ENCODE results near the gene FLOT1. TPM values are rescaled to one million over a fixed set of nuclear protein-coding genes. Genes with fewer than 3 reads are reported as not detected.

The FLOT1 gene
- total RNA-seq, 1 experiment from 2014 or later, result 58.2 TPM

- Histone ChIP-seq H3K4me3 (ENCODE audit: low read length) (peak within 1 kb of the TSS; percentile 80), H3K9ac (ENCODE audit: low read length) (peak within 1 kb of the TSS; percentile 96), H3K4me2 (ENCODE audit: low read depth, low read length, poor library complexity, severe bottlenecking) (peak within 1 kb of the TSS; percentile 97), H3K27ac (ENCODE audit: low read length) (peak within 1 kb of the TSS; percentile 98), H3K4me1 (ENCODE audit: low read length) (peaks cover 44% of the 10 kb centered on the region), H3K79me2 (ENCODE audit: low read length) (peaks cover 18% of the 10 kb centered on the region), H3K9me2 (replicated peaks; ENCODE audit: insufficient read depth, low read length) (no peaks in the 10 kb centered on the region), H2AFZ (ENCODE audit: low read length) (peak within 1 kb of the TSS; percentile 57; the same call in 1 of the 2 replicates), H3K36me3 (ENCODE audit: insufficient read depth, low read length) (no peaks in the 10 kb centered on the region), H4K20me1 (ENCODE audit: insufficient read depth, low read depth, low read length) (no peaks in the 10 kb centered on the region), H3K9me3 (ENCODE audit: low read length) (no peaks in the 10 kb centered on the region), H3K27me3 (ENCODE audit: low read length) (no peaks in the 10 kb centered on the region)
- DNase-seq, result peak; percentile 92
These were observed 51.9 kb downstream of the FLOT1 start, which contains the start of gene NRM for GRCh38 chr6:30690403-30691207. TSS of gene NRM (minus strand) at chr6:30690984. CDS start at chr6:30690974, 10 bp downstream.

- H2AFZ ChIP-seq (ENCODE audit: low read length), result no peak overlapping the region
- peak overlapping the region; percentile 80 for H3K4me3 ChIP-seq (ENCODE audit: low read length)
- no peak for DNase-seq
These were observed 52.5 kb downstream of the FLOT1 start for GRCh38 chr6:30689985-30690384.

DNA sequence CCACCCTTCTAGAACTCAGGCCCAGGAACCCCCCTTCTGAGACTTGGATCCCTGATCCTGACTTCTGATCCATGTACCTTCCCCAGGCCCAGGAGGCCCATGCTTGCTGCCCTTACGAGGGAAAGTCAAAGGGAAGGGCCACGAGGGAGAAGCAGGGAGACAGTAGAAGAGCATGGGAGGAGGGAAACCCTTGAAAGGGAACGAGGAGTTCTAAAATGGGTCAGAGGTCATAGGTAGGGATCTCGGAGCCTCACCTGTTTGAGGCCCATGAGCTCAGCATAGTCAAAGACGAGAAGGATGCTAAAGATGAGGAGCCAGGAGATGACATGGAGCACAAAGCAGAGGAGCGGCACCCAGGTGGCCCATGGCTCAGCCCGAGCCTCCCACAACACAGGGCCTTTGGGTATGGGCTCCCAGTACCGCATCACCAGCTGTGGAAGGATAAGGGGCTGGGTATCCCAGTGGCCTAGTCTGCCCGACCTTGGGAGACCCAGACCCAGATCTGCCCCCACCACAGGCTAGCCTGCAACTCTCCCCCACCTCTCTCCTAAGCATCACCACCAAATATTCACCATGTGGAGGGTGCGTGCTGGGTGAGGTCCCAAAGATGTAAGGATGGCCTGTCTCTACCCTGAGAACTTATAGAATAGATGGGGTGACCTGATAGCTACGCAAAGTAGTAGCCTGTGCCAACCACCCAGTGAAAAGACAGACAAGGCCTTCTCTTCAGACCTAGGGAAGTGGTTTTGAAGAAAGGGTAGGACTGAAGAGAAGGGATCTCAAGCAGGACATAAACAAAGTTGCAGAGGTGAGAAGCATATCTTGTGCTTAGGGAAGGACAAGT is 53.2 kb downstream of the FLOT1 start:
- peak; percentile 81 for DNase-seq
- peaks cover 30% of the 10 kb centered on the region for H3K79me2 ChIP-seq (ENCODE audit: low read length)

More at GRCh38 chr6:30689985-30690384, 52.5 kb downstream of the FLOT1 start:
- H3K9ac ChIP-seq (ENCODE audit: low read length), result peak overlapping the region; percentile 96
- no peaks in the 10 kb centered on the region for H3K27me3 ChIP-seq (ENCODE audit: low read length)
- H3K4me1 ChIP-seq (ENCODE audit: low read length), result peaks cover 50% of the 10 kb centered on the region
- H3K4me2 ChIP-seq (ENCODE audit: low read depth, low read length, poor library complexity, severe bottlenecking), result peak overlapping the region; percentile 97
- H3K27ac ChIP-seq (ENCODE audit: low read length), result peak overlapping the region; percentile 98
- no peaks in the 10 kb centered on the region for H4K20me1 ChIP-seq (ENCODE audit: insufficient read depth, low read depth, low read length)
- no peaks in the 10 kb centered on the region for H3K36me3 ChIP-seq (ENCODE audit: insufficient read depth, low read length)
- peaks cover 24% of the 10 kb centered on the region for H3K79me2 ChIP-seq (ENCODE audit: low read length)
- H3K9me3 ChIP-seq (ENCODE audit: low read length), result no peaks in the 10 kb centered on the region
- H3K9me2 ChIP-seq (replicated peaks; ENCODE audit: insufficient read depth, low read length), result no peaks in the 10 kb centered on the region

GRCh38 chr6:30688569-30688968 is 53.9 kb downstream of the FLOT1 start:
- H4K20me1 ChIP-seq (ENCODE audit: insufficient read depth, low read depth, low read length), result peaks cover 8% of the 10 kb centered on the region; the same call in 1 of the 2 replicates
- no peaks in the 10 kb centered on the region for H3K27me3 ChIP-seq (ENCODE audit: low read length)
- peaks cover 37% of the 10 kb centered on the region for H3K79me2 ChIP-seq (ENCODE audit: low read length)
- H3K9me2 ChIP-seq (replicated peaks; ENCODE audit: insufficient read depth, low read length), result no peaks in the 10 kb centered on the region
- H3K9me3 ChIP-seq (ENCODE audit: low read length), result no peaks in the 10 kb centered on the region
- no peaks in the 10 kb centered on the region; the same call in 1 of the 2 replicates for H3K36me3 ChIP-seq (ENCODE audit: insufficient read depth, low read length)
- peak overlapping the region; percentile 97 for H3K4me2 ChIP-seq (ENCODE audit: low read depth, low read length, poor library complexity, severe bottlenecking)
- peak overlapping the region; percentile 98 for H3K27ac ChIP-seq (ENCODE audit: low read length)
- H2AFZ ChIP-seq (ENCODE audit: low read length), result no peak overlapping the region
- peak; percentile 92 for DNase-seq
- peak overlapping the region; percentile 96 for H3K9ac ChIP-seq (ENCODE audit: low read length)
- peaks cover 50% of the 10 kb centered on the region for H3K4me1 ChIP-seq (ENCODE audit: low read length)
- H3K4me3 ChIP-seq (ENCODE audit: low read length), result peak overlapping the region; percentile 80

More for the DNA sequence above, 53.2 kb downstream of the FLOT1 start:
- no peaks in the 10 kb centered on the region for H3K9me3 ChIP-seq (ENCODE audit: low read length)
- peak overlapping the region; percentile 96 for H3K9ac ChIP-seq (ENCODE audit: low read length)
- H3K4me3 ChIP-seq (ENCODE audit: low read length), result peak overlapping the region; percentile 80
- H3K4me2 ChIP-seq (ENCODE audit: low read depth, low read length, poor library complexity, severe bottlenecking), result peak overlapping the region; percentile 97
- H3K27ac ChIP-seq (ENCODE audit: low read length), result peak overlapping the region; percentile 98
- peaks cover 50% of the 10 kb centered on the region for H3K4me1 ChIP-seq (ENCODE audit: low read length)
- no peak overlapping the region for H2AFZ ChIP-seq (ENCODE audit: low read length)
- H4K20me1 ChIP-seq (ENCODE audit: insufficient read depth, low read depth, low read length), result 0 out of 2 replicates have a peak, but pooled peaks cover 1% of the 10 kb centered on the region
- no peaks in the 10 kb centered on the region for H3K9me2 ChIP-seq (replicated peaks; ENCODE audit: insufficient read depth, low read length)
- H3K27me3 ChIP-seq (ENCODE audit: low read length), result no peaks in the 10 kb centered on the region
- H3K36me3 ChIP-seq (ENCODE audit: insufficient read depth, low read length), result no peaks in the 10 kb centered on the region; the same call in 1 of the 2 replicates

GRCh38 chr6:30687659-30688431 is 54.6 kb downstream of the FLOT1 start:
- Histone ChIP-seq H3K9me2 (replicated peaks; ENCODE audit: insufficient read depth, low read length) (no peaks in the 10 kb centered on the region), H4K20me1 (ENCODE audit: insufficient read depth, low read depth, low read length) (peaks cover 8% of the 10 kb centered on the region; the same call in 1 of the 2 replicates), H2AFZ (ENCODE audit: low read length) (no peak overlapping the region), H3K4me3 (ENCODE audit: low read length) (peak overlapping the region; percentile 80), H3K79me2 (ENCODE audit: low read length) (peaks cover 44% of the 10 kb centered on the region), H3K9me3 (ENCODE audit: low read length) (no peaks in the 10 kb centered on the region), H3K36me3 (ENCODE audit: insufficient read depth, low read length) (no peaks in the 10 kb centered on the region; the same call in 1 of the 2 replicates), H3K4me1 (ENCODE audit: low read length) (peaks cover 56% of the 10 kb centered on the region), H3K9ac (ENCODE audit: low read length) (peak overlapping the region; percentile 96), H3K4me2 (ENCODE audit: low read depth, low read length, poor library complexity, severe bottlenecking) (peak overlapping the region; percentile 97), H3K27me3 (ENCODE audit: low read length) (no peaks in the 10 kb centered on the region), H3K27ac (ENCODE audit: low read length) (peak overlapping the region; percentile 98)
- DNase-seq, result peak; percentile 77

DNA sequence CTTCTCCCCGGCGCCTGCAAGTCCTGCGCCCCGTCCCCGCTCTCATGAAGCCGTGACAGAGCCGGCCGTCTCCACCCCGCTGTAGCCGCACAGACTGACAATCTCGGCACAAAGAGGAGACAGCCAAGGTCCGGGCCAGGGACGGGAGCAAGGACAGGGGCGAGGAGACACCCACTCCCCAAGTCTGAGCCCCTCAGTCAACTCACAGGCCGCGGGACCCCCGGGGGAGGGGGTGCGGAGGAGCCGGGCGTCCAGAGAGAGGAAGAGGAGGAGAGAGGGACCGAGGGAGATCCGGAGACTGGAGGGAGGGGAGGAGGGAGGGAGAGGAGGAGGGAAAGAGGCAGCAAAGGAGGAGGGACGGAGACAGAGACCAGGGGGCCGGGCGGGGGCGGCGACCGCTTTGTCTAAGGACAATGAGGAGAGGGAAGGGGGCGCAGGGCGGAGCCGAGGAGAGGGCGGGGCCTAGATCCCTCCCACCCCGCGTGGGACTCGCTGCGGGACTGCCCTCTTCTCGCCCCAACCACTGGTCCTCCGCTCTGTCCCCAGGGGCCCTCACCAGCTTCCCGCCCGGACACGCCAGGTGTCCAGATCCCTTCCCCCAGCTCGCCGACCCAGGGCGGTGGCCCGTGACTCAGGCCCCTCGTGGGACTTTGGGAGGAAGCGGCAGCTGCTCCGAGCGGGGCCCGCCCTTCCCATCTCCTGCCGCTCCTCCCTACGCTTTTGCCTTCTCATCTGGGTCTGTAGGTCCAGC is 55.4 kb downstream of the FLOT1 start:
- Histone ChIP-seq H3K9me3 (ENCODE audit: low read length) (no peaks in the 10 kb centered on the region), H3K9me2 (replicated peaks; ENCODE audit: insufficient read depth, low read length) (no peaks in the 10 kb centered on the region), H3K27me3 (ENCODE audit: low read length) (no peaks in the 10 kb centered on the region), H3K36me3 (ENCODE audit: insufficient read depth, low read length) (peaks cover 3% of the 10 kb centered on the region), H3K27ac (ENCODE audit: low read length) (peak overlapping the region; percentile 98), H3K4me1 (ENCODE audit: low read length) (peaks cover 63% of the 10 kb centered on the region), H4K20me1 (ENCODE audit: insufficient read depth, low read depth, low read length) (peaks cover 8% of the 10 kb centered on the region; the same call in 1 of the 2 replicates), H3K4me2 (ENCODE audit: low read depth, low read length, poor library complexity, severe bottlenecking) (peak overlapping the region; percentile 97), H3K4me3 (ENCODE audit: low read length) (peak overlapping the region; percentile 80), H3K79me2 (ENCODE audit: low read length) (peaks cover 52% of the 10 kb centered on the region), H3K9ac (ENCODE audit: low read length) (peak overlapping the region; percentile 96), H2AFZ (ENCODE audit: low read length) (no peak overlapping the region; the same call in 1 of the 2 replicates)
- peak; percentile 99 for DNase-seq

Data from Karpas-422 (cell line).